Activated CD8-positive, alpha-beta T cell treated with anti-CD3 and anti-CD28 coated beads for 36 hours (primary cell): ENCODE measurements around the gene GCNT4. TPM values are rescaled to one million over a fixed set of nuclear protein-coding genes. Genes with fewer than 3 reads are reported as not detected.

Experiments
- ATAC-seq: fragments of 200-7000 bp; cut with Tn5 transposase; one replicate; pipeline ENCODE4 v1.10.0; 2021; ENCODE audit warnings: mild to moderate bottlenecking, moderate library complexity
- CTCF ChIA-PET: fragments of 350-600 bp; sonication (Branson Sonifier 250); formaldehyde crosslinking; loops from one replicate; lab custom pipeline; 2021; ENCODE audit warnings: antibody characterized with exemption; lab: Charles Lee
- POLR2A ChIA-PET: fragments of 350-600 bp; sonication (Branson Sonifier 250); formaldehyde crosslinking; loops from one replicate; lab custom pipeline; 2021; ENCODE audit warnings: antibody characterized with exemption; lab: Charles Lee
- DNase-seq: peaks from one replicate; pipeline ENCODE4 v3.0.0-alpha.2; 2020
- H3K27ac Mint-ChIP-seq: one replicate; pipeline ENCODE4 v1.8.0; 2021; ENCODE audit warnings: mild to moderate bottlenecking, mixed read lengths
- H3K27me3 Mint-ChIP-seq: one replicate; pipeline ENCODE4 v1.8.0; 2021; ENCODE audit warnings: mixed read lengths
- H3K36me3 Mint-ChIP-seq: one replicate; pipeline ENCODE4 v1.8.0; 2021; ENCODE audit warnings: low read depth, mixed read lengths
- H3K4me1 Mint-ChIP-seq: one replicate; pipeline ENCODE4 v1.8.0; 2021; ENCODE audit warnings: low read depth, mixed read lengths
- H3K4me3 Mint-ChIP-seq: one replicate; pipeline ENCODE4 v1.8.0; 2021; ENCODE audit warnings: mild to moderate bottlenecking, moderate library complexity, mixed read lengths
- H3K9me3 Mint-ChIP-seq: one replicate; pipeline ENCODE4 v1.8.0; 2021; ENCODE audit warnings: mixed read lengths
- intact Hi-C: fragments of 100-400 bp; cut with micrococcal nuclease; formaldehyde crosslinking; loops from one replicate; pipeline ENCODE4 v1.10.0; 2022
- total RNA-seq, 2 experiments: library from RNA; stranded (reverse); gene quantifications; one replicate each; pipeline ENCODE4 v1.2.3, GENCODE V29; 2021
- TF ChIP-seq, protein P1 (sequence below): fragments of 200-600 bp; IDR thresholded peaks from one replicate; pipeline ENCODE4 v1.8.0; 2022; ENCODE audit warnings: antibody characterized with exemption, mild to moderate bottlenecking

Gene GCNT4
- total RNA-seq, 2 experiments from 2014 or later: 2.1 to 2.4 TPM

DNA sequence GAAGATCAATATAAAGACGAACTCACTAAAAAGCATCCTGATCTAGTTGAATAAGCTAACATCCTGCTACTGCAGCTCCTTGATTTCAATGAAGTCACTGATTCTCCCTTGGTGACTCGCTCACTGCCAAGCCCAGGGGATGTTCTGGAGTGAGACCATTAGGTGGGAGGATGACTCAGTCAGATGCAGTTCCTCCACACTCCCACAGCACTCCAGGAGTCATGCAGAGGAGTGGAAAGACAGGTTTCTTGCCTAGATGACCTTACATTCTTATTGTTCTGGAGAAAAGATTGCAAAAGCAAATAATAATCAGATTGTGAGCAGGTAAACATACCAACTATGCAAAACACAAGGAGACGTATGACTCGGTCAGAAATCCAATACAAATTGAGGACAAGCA, 15.3 kb downstream of the GCNT4 start:
- ChIA-PET POLR2A (interaction anchor here (1.1 kb wide), 1 partner anchor 17 kb away, joined by 4 read pairs; no protein-coding TSS in a partner anchor), CTCF (interaction anchor here (1.2 to 2.5 kb wide), 4 partner anchors 11 to 199 kb away, joined by 3 to 7 read pairs (median 5); partner anchors contain the start of gene ANKRD31)
- peaks cover 61% of the 10 kb centered on the region for H3K4me1 Mint-ChIP-seq

DNA sequence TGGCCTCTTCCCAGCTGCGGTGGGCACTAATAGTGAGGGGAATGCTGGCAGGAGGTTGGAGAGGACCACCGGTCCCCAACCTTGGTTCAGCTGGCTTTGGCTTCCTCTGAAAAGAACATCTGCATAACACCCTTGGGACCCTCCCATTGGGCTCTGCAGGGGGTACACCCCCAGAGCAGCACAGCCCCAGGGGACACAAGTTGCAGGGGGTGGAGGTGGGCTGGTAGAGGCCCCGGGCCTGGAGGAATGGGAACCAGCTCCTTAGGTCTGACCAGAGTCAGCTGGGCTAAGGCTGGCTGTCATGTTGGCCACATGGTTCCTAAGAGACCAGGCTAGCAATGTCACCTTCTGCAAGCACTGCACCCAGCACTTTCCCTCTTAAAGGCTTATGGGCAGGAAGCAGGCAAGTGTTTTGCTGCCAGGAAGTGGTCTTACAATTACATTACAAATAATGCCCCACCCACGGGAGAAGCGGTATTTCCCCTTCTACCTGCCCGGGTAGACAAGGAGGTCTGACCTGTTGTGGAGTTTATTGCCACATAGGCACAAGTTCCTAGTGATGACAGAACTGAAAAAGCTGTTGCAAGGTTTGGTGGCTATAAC, 18.1 kb downstream of the GCNT4 start:
- Mint-ChIP-seq H3K36me3 (peaks cover 23% of the 10 kb centered on the region), H3K4me1 (peaks cover 57% of the 10 kb centered on the region), H3K27me3 (no peaks in the 10 kb centered on the region), H3K4me3 (no peak overlapping the region), H3K27ac (peak overlapping the region; percentile 66), H3K9me3 (no peaks in the 10 kb centered on the region)
- ChIA-PET CTCF (interaction anchor here (1.3 to 1.4 kb wide), 2 partner anchors 9 to 15 kb away, joined by 3 to 12 read pairs; no protein-coding TSS in a partner anchor), POLR2A (interaction anchor here (0.6 to 2.0 kb wide), 4 partner anchors 13 to 203 kb away, joined by 3 to 9 read pairs (median 5); partner anchors contain the start of gene GCNT4)
- DNase-seq (peak; percentile 89), ATAC-seq (peak; percentile 91)
- TF ChIP-seq, protein P1, sequence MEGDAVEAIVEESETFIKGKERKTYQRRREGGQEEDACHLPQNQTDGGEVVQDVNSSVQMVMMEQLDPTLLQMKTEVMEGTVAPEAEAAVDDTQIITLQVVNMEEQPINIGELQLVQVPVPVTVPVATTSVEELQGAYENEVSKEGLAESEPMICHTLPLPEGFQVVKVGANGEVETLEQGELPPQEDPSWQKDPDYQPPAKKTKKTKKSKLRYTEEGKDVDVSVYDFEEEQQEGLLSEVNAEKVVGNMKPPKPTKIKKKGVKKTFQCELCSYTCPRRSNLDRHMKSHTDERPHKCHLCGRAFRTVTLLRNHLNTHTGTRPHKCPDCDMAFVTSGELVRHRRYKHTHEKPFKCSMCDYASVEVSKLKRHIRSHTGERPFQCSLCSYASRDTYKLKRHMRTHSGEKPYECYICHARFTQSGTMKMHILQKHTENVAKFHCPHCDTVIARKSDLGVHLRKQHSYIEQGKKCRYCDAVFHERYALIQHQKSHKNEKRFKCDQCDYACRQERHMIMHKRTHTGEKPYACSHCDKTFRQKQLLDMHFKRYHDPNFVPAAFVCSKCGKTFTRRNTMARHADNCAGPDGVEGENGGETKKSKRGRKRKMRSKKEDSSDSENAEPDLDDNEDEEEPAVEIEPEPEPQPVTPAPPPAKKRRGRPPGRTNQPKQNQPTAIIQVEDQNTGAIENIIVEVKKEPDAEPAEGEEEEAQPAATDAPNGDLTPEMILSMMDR: no peak
- intact Hi-C loops: no loop called here

More for the DNA sequence above, 15.3 kb downstream of the GCNT4 start:
- Mint-ChIP-seq H3K9me3 (no peaks in the 10 kb centered on the region), H3K36me3 (peaks cover 24% of the 10 kb centered on the region), H3K27ac (peak overlapping the region; percentile 31), H3K27me3 (no peaks in the 10 kb centered on the region), H3K4me3 (no peak overlapping the region)
- DNase-seq (peak; percentile 57), ATAC-seq (peak; percentile 63)
- TF ChIP-seq, protein P1: no peak
- intact Hi-C loops: no loop called here

DNA sequence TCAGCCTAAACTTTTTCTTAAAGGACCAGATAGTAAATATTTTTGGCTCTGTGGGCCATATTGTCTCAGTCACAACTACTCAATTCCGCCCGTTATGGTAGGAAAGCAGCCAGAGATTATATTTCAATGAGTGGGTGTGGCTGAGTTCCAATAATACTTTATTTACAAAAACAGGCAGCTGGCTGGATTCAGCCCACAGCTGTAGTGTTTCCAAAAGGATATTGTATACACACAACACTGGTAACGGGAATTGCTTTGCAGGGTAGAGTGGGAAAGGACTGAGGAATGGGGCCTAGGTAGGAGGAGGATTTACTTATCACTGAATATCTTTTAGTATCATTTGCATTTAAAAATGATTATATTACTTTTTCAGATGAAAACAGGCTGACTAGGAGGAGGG, 21.0 kb downstream of the GCNT4 start:
- no peak overlapping the region for H3K27ac Mint-ChIP-seq

DNA sequence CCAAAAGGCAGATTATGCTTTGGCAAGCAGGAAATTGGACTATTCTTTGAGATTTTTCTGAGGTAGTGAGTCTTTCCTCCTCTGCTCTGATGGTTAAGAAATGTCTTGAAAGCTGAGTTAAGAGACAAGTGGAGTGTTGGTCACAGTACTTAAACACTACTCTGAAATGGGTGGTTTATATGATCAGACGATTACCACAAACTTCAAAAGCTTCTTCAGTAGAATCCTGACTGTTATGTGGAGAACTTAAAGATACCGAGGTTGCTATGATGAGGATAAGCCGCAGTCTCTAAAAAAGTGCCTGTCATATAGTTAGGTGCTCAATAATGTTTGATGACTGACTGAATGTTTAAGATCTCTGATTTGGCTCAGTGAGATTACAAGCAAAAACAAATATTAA, 24.3 kb downstream of the GCNT4 start:
- H3K27ac Mint-ChIP-seq: peak overlapping the region; percentile 18
- TF ChIP-seq, protein P1: no peak
- CTCF ChIA-PET: interaction anchor here (1.1 to 3.1 kb wide), 3 partner anchors 22 to 210 kb away, joined by 4 to 16 read pairs (median 5); partner anchors contain the start of gene ANKRD31
- peak; percentile 69 for ATAC-seq
- H3K36me3 Mint-ChIP-seq: peaks cover 10% of the 10 kb centered on the region
- intact Hi-C loops: no loop called here
- H3K9me3 Mint-ChIP-seq: no peaks in the 10 kb centered on the region
- POLR2A ChIA-PET: interaction anchor here (1.3 kb wide), 1 partner anchor 24 kb away, joined by 5 read pairs; the partner anchor contains the start of gene GCNT4
- H3K4me1 Mint-ChIP-seq: peaks cover 46% of the 10 kb centered on the region
- no peak overlapping the region for H3K4me3 Mint-ChIP-seq
- DNase-seq: no peak
- no peaks in the 10 kb centered on the region for H3K27me3 Mint-ChIP-seq

More for the DNA sequence above, 21.0 kb downstream of the GCNT4 start:
- Mint-ChIP-seq H3K27me3 (no peaks in the 10 kb centered on the region), H3K9me3 (no peaks in the 10 kb centered on the region), H3K4me3 (no peak overlapping the region), H3K4me1 (peaks cover 56% of the 10 kb centered on the region), H3K36me3 (peaks cover 16% of the 10 kb centered on the region)
- ATAC-seq (no peak), DNase-seq (no peak)
- intact Hi-C loops: no loop called here
- CTCF ChIA-PET: no interaction called here
- TF ChIP-seq, protein P1: no peak
- POLR2A ChIA-PET: interaction anchor here (2.1 kb wide), 1 partner anchor 205 kb away, joined by 4 read pairs; the partner anchor contains the start of gene ANKRD31
